Epithelial cell of proximal tubule (primary cell): Measurements from ENCODE around the gene NRXN3. TPM values are rescaled to one million over a fixed set of nuclear protein-coding genes. Genes with fewer than 3 reads are reported as not detected.

ENCODE experiments used
- DNase-seq: peaks from one replicate; pipeline ENCODE4 v3.0.0-alpha.2; 2011; ENCODE audit warnings: low read depth
- H3K4me3 ChIP-seq: 2 replicates; pipeline ENCODE4 v1.5.1; 2011; ENCODE audit warnings: low read depth, mild to moderate bottlenecking, low read length
- total RNA-seq: library from RNA; depleted of rRNA; stranded (reverse); fragments of >200 nt; gene quantifications from 2 replicates; pipeline ENCODE4 v1.2.3, GENCODE V29; 2015
- TF ChIP-seq, protein P1 (sequence below): conservative IDR thresholded peaks from 2 replicates; pipeline ENCODE4 v1.5.1; 2012; ENCODE audit warnings: low read depth, mild to moderate bottlenecking, low read length

Gene NRXN3
- total RNA-seq, 1 donor from 2014 or later: 1.2 TPM

DNA sequence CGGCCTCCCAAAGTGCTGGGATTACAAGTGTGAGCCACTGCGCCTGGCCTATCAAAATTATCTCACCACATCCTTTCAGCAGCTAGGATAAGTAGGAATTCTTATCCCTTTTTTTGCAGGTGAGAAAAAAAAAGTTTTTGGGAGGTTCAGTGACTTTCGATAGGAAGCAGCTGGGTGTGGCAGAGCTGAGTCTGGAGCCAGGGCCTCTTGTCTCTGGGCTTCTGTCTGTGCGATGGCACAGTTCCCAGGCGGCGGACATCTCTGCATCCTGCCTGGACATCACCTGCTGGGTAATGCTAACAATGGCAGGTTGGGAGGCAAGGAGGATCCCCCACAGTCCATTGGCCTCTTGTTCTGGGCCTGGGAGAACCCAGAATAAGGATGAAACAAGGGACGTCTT lies 12.5 kb downstream of the NRXN3 start:
- H3K4me3 ChIP-seq: no peak overlapping the region
- no peak for DNase-seq
- TF ChIP-seq, protein P1, sequence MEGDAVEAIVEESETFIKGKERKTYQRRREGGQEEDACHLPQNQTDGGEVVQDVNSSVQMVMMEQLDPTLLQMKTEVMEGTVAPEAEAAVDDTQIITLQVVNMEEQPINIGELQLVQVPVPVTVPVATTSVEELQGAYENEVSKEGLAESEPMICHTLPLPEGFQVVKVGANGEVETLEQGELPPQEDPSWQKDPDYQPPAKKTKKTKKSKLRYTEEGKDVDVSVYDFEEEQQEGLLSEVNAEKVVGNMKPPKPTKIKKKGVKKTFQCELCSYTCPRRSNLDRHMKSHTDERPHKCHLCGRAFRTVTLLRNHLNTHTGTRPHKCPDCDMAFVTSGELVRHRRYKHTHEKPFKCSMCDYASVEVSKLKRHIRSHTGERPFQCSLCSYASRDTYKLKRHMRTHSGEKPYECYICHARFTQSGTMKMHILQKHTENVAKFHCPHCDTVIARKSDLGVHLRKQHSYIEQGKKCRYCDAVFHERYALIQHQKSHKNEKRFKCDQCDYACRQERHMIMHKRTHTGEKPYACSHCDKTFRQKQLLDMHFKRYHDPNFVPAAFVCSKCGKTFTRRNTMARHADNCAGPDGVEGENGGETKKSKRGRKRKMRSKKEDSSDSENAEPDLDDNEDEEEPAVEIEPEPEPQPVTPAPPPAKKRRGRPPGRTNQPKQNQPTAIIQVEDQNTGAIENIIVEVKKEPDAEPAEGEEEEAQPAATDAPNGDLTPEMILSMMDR: no peak

DNA sequence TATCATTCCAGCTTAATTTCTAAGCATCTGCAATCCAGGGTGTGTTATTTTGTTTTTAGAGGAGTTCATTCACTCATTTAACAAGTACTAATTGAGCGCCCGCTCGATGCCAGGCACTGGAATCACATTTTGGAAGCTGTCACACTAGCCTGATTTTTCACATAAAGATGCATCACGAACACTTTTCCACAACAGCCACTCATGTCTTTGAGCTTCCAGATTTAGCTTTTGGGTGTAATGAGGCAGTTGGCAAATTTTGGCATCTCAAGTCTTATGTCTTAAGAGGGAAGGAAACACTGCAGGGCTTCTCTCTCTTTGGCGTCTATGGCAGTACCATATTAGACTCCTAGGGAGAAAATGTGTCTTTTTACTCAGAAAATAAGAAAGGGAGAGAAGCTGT lies 14.0 kb downstream of the NRXN3 start:
- TF ChIP-seq, protein P1: no peak
- DNase-seq: no peak
- no peak overlapping the region for H3K4me3 ChIP-seq

DNA sequence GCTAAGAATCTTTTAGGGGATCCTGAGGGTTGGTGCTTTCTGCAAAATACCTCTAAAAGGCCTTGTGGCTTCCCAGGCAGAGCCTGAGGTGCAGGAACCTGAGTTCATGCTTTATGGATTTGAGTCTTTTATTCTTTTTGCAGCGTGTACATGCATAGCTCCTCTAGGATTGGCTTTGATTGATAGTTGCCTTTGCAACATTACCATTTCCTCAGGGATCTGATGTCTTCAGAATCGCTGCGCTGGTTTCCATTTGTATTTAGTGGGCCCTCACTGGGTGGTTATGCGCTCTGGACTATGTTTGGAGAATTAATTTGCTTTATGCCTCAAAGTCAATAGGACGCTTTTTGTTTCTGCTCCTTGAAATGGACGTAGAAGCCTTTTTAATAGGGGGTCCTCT lies 16.1 kb downstream of the NRXN3 start:
- H3K4me3 ChIP-seq: no peak overlapping the region
- TF ChIP-seq, protein P1: no peak
- DNase-seq: no peak

DNA sequence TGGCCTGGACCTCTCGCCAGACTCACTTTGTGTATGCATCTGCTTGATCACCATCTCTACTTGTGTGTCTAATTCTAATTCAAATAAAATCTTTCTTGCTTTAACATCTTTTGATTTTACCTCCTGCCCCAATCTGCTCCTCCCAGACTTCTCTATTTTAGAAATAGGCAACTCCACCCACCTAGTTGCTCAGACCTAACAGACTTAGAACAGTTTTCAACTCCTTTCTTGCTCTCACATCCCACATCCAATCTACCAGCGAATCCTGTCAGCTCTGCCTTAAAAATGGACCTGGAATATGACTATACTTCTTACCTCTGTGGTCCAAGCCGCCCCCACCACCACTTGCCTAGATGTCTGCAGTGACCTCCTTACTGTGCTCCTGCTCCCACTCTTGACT lies 18.7 kb downstream of the NRXN3 start:
- TF ChIP-seq, protein P1: no peak
- no peak for DNase-seq
- H3K4me3 ChIP-seq: no peak overlapping the region

DNA sequence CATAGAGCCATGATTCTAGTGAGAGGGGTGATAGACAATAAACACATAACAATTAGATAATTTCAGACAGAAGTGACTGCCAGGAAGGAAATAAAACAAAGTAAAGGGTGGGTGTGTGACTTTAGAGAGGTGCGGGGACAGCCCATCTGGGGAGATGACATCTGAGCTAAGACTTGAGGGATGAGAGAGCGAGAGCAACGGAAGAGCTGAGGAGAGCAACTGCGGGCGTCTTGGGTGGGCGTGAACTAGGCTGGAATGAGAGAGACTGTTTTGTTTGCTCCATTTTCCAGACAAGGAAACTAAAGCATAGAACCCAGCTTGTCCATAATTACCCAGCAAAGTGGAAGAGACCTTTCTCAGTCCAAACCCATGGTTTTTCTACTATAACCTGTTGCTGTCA lies 25.3 kb downstream of the NRXN3 start:
- TF ChIP-seq, protein P1: no peak
- H3K4me3 ChIP-seq: no peak overlapping the region
- no peak for DNase-seq

DNA sequence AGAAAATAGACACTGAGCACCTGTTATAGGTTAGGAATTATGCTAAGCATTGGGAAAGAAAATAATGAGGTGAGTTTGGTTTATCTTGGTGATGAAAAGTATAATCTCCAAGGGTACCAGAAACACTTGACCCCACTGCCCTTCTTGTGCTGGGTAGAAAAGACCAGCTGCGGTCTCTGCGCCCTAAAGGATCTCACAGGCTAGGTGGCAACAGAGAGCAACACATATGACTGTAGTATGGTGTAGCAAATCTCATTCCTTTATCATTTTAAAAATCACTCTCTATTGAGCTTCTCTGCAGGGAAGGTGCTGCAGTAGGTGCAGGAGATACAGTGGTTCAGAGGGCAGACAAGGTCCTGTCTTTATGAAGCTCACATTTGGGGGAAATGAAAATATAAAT lies 26.1 kb downstream of the NRXN3 start:
- H3K4me3 ChIP-seq: no peak overlapping the region
- TF ChIP-seq, protein P1: peak; percentile 23
- no peak for DNase-seq

DNA sequence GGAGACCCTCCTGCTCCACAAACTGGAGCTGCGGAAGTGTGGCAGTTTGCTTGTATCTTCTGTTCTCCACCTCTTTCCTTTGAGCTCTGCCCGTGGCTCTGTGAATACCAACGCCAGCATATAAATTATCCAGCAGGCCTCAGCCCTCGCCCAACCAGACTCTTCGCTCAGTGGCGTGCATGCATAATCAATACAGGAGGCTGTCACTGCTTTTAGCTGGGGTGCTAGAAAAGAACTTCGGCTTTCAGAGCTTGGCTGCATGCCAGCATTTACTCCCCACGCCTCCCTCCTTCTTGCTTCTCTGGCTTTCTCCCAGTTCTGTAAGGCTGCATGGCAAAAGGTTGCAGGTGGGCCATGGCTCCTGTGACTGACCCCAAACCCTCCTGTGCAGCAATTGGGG lies 26.9 kb downstream of the NRXN3 start:
- no peak overlapping the region for H3K4me3 ChIP-seq
- DNase-seq: no peak
- TF ChIP-seq, protein P1: no peak
